Activated CD8-positive, alpha-beta memory T cell treated with anti-CD3 and anti-CD28 coated beads for 48 hours (primary cell): ENCODE data around the gene FBXW10.
"Not testable (repeated sequence)": the region's sequence is repeated elsewhere in the genome, so short reads cannot be mapped to it uniquely, and the experiment has no call there.

ENCODE experiments used
- DNase-seq, 3 experiments: peaks; one replicate each; pipeline ENCODE4 v3.0.0-alpha.2; 2020; ENCODE audit warnings: low read depth in 2 of 3, low spot score in 2 of 3

FBXW10 gene

GRCh38 chr17:18743699-18744421 lies at the start of gene FBXW10:
Gene FBXW10, plus strand, starts transcription at chr17:18744054. Its CDS starts 191 bp downstream, at chr17:18744245.
- DNase-seq, result not testable (repeated sequence)

GRCh38 chr17:18695143-18695542 lies 48.7 kb upstream of the FBXW10 start:
- not testable (repeated sequence) for DNase-seq

- DNase-seq, result not testable (repeated sequence)
These were observed 45.3 kb upstream of the FBXW10 start for GRCh38 chr17:18698473-18699103.

- not testable (repeated sequence) for DNase-seq
These were observed 37.9 kb upstream of the FBXW10 start for GRCh38 chr17:18705955-18706354.

GRCh38 chr17:18708215-18708614 lies 35.6 kb upstream of the FBXW10 start:
- not testable (repeated sequence) for DNase-seq

GRCh38 chr17:18712354-18712999 lies 31.4 kb upstream of the FBXW10 start:
- peak in 1 of 3 experiments; percentile 4 for DNase-seq

GRCh38 chr17:18718643-18719427 lies 25.0 kb upstream of the FBXW10 start:
- not testable (repeated sequence) for DNase-seq

GRCh38 chr17:18719428-18720110 lies 24.3 kb upstream of the FBXW10 start:
- DNase-seq, result not testable (repeated sequence)

GRCh38 chr17:18721775-18722547 lies 21.9 kb upstream of the FBXW10 start:
- DNase-seq, result not testable (repeated sequence)

- not testable (repeated sequence) for DNase-seq
These were observed 21.2 kb upstream of the FBXW10 start for GRCh38 chr17:18722612-18723011.

- not testable (repeated sequence) for DNase-seq
These were observed 20.3 kb upstream of the FBXW10 start for GRCh38 chr17:18723509-18723908.

- DNase-seq, result not testable (repeated sequence)
These were observed 11.4 kb upstream of the FBXW10 start for GRCh38 chr17:18732438-18732837.

GRCh38 chr17:18733350-18733749 lies 10.5 kb upstream of the FBXW10 start:
- not testable (repeated sequence) for DNase-seq

- not testable (repeated sequence) for DNase-seq
These were observed 4.0 kb upstream of the FBXW10 start for GRCh38 chr17:18739616-18740391.

GRCh38 chr17:18741228-18741627 lies 2.6 kb upstream of the FBXW10 start:
- DNase-seq, result not testable (repeated sequence)

- DNase-seq, result not testable (repeated sequence)
These were observed 872 bp downstream of the FBXW10 start for GRCh38 chr17:18744726-18745125.

- not testable (repeated sequence) for DNase-seq
These were observed 2.7 kb downstream of the FBXW10 start for GRCh38 chr17:18746551-18746950.

GRCh38 chr17:18747501-18747900 lies 3.6 kb downstream of the FBXW10 start:
- not testable (repeated sequence) for DNase-seq

GRCh38 chr17:18750242-18750641 lies 6.4 kb downstream of the FBXW10 start:
- DNase-seq, result not testable (repeated sequence)
